HG03045 (cell line): ENCODE measurements around the gene ERFL.
"Not testable (repeated sequence)": the region's sequence is repeated elsewhere in the genome, so short reads cannot be mapped to it uniquely, and the experiment has no call there.

ENCODE experiments used
- ATAC-seq: cut with Tn5 transposase; IDR thresholded peaks from one replicate; pipeline ENCODE4 v1.9.1; 2021; ENCODE audit warnings: mild to moderate bottlenecking, moderate library complexity; ENCODE audit not compliant: unreplicated experiment

Gene ERFL

DNA sequence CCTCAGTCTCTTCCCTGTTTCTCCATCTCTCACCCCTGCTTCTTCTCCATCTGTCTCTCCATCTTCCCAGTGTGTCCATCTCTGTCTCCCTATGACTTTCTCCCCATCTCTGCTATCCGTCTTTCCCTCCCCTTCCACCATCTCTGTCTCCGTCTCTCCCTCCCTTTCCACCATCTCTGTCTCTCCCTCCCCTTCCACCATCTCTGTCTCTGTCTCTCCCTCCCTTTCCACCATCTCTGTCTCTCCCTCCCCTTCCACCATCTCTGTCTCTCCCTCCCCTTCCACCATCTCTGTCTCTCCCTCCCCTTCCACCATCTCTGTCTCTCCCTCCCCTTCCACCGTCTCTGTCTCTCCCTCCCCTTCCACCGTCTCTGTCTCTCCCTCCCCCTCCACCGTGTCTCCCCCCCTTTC is 13.8 kb downstream of the ERFL start:
- not testable (repeated sequence) for ATAC-seq

DNA sequence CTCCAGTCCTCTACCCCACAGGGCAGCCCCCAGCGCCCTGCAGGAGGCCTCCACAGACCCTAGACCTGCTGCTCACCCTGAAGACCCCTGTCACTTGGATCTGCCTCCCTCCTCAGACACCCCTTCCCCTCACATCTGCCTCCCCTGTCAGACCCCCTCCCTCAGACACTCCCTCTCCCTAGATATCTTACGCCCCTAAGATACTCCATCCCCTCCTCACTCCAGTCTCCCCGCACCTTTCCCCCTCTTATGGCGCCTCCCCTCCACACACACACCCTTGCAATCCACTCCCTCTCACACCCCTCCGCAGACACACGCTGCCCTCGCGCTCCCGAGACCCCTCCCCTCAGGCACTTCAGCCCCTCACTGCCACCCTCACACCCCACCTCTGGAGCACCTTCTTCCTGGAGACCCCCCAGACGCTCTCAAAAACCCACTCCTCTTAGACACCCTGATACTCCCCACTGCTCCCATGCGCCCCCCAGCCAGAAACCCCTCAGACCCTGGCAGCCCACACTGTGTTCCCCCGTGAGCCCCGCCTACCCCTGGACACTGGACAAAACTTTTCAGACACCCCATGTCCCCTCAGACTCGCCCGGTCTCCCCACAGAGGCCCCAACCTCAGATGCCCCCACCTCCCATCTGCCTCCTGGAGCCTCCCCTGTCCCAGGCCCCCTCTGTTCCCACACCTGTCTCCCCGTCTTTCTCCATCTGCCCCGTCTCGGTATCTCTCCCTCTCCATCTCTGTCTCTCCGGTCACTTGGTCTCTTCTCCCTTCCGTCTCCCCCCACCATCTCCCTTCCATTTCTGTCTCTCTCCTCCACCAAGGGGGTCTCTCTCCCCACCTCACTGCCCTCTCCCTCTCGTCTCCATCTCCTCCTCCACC is 14.5 kb downstream of the ERFL start:
- no peak for ATAC-seq

DNA sequence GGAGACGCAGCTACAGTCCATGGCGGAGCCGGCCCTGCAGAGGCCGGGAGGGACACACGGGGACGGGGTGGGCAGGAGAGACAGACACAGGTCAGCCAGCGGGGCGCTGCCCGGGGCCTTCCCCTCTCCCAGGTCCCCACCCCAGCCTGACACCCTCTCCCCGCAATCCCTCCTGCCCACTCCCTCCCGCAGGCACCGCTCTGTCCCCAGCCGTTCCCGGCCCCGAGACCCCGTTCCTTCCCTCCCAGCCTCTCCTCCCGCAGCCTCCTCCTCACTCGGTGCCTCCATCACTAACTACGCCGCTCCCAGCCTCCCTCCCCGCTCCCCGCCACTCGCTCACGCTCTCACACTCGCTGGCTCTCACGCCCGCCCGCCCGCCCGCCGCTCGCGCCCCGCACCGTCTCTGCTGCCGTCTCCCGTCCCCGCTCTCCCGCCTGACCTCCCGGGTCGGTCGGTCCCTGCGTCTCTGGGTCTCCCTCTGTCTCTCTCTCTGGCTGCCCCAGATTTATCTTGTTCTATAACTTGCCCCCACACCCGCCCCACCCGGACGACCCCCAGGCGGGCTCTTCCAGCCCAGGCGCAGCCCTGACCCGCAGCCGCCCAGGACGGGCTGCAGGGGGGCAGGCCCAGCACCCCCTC is 15.2 kb downstream of the ERFL start:
- ATAC-seq: no peak

DNA sequence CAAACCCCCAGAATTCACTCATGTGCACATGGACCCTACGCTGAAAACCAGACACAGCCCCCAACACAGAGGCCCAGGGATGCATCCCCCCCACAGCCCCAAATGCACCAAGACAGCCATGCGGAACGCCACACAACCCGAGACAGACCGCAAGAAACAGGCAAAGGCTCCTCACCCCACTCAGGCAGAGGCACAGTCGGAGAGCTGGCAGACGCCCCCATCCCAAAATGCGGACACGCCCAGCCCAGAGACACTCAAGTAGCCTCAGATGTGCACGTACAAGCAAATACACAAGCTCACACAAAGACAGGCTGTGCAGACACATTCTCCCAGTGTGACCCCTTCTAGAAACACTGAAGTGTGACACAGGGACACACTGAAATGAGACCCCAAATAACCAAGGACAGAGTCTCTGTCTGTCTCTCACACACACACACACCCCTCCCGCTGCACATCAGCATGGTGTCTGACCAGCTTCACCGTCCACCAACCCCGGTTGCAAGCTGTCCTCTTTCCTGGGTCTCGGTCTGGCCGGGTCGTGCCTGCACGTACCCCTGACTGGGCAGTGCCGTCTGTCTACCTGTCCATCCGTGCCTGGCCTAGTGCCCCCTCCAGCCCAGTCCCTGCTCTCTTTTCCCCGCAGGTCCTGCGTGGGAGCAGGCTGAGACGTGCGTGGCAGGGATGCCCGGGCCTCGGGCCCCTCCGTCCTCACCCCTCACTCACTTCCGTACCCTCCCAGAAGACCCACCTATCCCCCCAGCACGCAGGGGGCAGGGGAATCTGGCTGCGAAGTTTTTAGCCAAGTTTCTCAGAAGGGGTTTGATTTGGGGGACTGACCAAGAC is 16.1 kb downstream of the ERFL start:
- ATAC-seq: no peak

DNA sequence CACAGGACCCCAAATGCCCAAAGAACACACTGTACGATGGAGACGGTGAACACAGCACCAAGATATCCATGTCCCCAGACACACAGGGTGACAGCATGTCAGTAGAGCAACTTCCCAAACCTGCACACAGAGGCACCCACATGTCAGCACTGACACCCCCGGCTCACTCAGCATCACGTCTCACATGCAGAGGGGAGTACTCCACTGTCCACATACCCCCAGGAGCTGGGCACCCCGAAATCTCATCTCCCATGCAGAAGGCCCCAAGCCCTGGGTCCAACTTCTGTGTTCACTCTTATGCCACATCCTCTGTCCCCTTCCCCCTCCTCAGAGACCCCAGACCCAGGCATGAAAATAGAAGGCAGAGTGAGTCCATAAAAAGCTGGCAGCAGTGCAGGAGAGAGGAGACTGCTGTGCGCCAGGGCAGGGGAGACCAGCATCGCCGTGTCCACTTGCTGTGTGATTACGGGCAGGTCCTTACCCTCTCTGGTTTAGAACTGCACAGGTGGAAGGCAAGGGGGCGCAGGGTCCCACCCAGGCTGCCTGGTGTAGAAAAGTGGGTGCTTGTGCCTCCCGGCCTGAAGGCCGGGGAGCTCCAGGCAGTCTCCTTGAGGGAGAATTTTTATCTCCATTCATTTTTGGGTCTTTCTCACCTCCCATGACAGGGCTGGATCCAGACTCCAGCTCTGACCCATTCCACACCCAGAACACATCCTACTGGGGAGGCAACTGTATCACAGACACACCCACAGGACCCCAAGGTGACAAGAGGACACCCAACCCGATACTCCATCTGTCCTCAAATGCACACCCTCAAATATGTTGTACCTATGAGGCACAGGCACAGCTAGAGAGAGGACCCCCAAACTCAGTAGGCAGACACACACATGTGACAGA is 17.0 kb downstream of the ERFL start:
- ATAC-seq: no peak

DNA sequence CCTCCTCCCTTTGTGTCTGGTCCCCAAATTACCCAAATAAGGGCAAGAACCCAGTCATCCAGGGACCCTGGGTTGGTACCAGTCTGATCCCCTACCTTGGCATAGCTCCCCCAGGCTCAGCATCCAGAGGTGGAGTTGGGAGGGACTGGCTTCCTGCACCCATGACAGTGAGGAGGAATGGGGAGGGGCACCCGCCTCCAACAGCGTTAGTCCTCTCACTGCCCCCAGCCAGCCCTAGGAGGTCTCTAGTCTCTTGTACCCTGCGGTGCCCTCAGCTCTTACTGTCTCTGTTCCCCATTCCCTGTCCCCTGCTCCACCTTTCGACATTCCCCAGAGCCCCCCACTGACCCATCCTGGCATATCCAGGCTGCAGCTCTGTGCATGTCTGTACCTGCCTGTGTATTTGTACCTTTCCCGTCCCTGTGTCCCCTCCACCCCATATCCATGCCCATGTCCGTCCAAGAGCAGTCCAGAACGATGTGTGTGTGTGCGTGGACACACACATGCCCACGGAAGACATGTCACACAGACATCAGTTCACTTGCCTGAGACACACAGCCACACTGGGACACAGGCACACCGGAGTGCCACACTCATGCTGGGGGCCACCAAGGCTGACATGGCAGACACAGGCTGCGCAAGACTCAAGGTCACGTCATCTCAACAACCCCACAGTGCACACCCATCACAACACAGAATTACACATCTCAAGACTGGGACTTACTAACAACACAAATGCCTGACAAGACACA is 17.8 kb downstream of the ERFL start:
- no peak for ATAC-seq

DNA sequence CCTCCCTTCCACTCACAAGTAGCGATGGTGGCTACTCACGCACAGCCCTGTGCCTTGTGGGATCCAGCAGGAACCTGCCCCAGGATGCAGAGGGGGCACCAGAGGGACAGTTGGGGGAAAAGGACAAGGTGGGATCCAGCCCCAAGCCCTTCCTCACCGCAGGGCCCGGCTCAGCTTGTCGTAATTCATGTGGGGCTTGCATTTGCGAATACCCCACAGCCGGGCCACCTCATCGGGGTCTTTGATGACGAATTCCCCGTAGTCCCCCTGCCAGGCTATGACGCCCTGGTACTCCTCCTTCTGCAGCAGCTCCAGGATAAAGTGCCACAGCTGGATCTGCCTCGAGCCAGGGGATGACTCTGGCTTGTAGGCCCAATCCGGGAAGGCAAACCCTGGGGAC is 18.5 kb downstream of the ERFL start:
- no peak for ATAC-seq

DNA sequence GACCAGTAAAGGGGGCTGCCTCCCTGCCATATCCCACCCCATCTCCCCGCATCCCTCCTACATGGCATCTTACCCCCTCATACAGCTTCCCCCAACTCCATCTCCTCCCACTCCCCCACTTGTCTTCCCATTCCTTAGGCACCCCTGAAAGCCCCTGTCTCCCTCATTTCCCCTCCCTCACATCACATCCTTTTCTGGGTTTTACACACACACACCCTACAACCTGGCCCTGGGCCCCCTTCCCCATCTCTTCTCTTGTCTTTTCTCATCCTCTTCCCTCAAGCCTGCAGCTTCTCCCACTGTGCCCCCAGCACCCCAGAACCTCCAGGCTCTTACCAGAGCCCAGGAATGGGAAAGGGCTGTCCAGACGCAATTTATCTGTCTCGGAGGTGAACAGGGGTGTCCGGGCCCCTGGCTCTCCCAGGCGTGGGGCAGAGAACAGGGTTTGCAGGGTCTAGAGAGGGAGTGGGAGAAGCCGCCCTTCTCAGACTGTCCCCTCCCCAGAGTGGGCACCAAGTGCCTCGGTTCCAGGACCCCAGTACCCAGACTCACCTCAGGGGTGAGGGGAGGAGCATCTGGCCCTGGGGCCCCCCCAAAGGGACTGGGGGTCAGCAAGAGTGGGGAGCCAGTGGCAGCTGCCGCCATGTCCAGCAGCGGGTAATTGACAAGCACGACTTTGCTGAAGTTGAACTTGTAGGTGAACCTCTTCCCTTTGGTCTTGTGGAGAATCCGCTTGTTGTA is 19.4 kb downstream of the ERFL start:
- ATAC-seq: no peak

DNA sequence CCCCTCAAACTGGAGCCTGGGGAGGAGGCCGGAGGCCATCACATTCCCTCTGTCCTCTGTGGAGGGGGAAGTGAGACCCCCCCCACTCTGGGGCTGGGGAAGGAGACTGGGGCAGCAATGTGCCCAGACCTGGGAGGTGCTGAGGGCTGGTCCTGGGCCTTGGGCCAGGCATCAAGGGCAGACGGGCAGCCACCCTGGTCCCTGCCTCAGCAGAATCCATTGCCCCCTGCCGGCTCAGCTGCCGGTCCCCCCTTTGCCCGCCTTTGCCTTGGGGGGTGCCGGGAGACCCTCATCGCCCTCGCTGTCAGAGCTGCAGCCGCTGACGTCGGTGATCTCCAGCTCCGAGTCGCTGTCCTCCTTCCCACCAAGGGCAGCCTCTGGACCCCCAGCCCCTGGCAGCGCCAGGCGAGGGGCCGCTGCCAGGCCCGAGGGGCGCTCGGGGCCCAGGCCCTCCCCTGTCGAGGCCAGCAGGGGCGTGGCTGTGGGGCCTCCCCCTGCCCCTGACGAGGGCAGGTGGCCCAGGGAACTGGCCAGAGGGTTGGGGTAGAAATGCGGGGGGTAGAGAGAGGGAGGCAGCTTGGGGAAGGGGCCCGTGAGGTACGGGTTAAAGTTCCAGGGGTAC is 20.1 kb downstream of the ERFL start:
- ATAC-seq: no peak

DNA sequence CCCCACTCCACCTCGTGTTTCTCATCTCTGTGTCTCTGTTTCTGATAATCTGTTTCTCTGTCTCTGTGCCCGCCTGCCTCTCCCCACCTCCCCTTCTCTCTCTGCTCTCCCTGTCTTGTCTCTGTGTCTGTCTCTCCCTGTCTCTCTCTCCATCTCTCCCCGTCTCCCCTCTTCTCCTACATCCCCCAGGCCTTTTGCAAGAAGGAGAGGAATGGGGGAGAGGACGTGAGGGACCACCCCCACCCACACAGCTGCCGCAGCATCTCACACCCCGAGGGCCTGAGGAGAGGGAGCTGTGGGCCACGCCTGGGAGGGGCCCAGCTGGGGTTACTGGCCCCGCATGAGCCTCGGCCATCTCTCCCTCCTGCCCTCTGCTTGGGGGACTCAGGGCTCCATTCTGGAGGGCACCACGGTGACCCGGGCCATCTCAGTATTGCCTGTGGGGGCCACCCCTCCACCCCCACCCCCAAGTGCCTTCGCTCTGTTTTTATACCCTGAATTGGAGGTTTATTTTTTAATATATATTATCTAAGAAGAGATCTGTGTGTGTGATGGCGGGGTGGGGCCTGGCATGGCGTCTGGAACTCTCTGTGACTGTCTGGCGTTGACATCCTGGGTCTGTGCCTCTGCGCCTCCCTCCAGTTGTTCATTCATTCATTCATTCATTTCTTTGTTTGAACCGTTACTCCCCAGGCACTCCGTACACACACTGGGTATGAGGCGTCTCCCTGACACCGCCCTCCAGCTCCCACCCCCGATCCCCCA is 21.2 kb downstream of the ERFL start:
- ATAC-seq: no peak

DNA sequence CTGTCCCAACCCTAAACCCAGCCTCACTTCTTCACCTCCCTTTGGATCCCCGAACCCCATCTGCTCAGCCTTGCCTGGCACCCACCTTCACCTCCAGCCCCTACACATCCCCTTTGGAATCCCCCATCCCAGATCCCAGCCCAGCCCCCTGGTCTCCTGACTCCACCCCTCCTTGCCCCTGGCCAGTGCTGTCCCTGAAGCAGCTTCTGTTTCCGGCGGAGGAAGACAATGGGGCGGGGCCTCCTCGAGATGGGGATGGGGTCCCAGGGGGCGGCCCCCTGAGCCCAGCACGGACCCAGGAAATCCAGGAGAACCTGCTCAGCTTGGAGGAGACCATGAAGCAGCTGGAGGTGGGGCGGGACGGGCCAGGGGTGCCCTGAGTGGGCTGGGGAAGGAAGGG is 22.0 kb downstream of the ERFL start:
- ATAC-seq: no peak

DNA sequence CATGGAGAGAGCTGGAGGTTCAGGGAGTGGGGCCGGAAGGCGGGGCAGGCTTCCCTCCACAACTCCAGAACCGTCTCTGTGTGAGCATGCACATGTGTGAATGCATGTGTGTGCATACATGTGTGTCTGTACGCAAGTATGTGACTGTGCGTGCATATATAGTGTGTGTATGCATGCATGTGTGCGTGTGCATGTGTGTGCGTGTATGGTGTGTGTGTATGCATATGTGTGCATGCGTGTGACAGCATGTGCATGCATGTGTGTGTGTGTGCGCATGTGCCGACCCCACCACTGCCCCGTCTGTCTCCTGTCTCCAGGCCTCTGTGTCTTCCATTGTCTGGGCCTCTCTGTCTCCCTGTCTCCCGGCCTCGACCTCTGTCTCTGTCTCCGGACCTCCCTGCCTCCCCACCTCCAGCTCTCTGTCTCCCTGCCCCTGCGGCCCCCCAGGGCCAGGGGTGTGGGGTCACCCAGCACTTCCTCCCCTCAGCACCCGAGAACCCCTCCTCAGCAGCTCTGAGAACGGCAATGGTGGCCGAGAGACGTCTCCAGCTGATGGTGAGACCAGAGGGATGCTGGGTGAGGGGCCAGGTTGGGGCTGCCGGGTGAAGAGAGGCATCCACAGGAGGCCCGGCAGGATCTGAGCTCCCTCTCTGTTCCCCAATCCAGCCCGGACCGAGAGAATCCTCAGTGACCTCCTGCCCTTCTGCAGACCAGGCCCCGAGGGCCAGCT is 22.8 kb downstream of the ERFL start:
- ATAC-seq: no peak

DNA sequence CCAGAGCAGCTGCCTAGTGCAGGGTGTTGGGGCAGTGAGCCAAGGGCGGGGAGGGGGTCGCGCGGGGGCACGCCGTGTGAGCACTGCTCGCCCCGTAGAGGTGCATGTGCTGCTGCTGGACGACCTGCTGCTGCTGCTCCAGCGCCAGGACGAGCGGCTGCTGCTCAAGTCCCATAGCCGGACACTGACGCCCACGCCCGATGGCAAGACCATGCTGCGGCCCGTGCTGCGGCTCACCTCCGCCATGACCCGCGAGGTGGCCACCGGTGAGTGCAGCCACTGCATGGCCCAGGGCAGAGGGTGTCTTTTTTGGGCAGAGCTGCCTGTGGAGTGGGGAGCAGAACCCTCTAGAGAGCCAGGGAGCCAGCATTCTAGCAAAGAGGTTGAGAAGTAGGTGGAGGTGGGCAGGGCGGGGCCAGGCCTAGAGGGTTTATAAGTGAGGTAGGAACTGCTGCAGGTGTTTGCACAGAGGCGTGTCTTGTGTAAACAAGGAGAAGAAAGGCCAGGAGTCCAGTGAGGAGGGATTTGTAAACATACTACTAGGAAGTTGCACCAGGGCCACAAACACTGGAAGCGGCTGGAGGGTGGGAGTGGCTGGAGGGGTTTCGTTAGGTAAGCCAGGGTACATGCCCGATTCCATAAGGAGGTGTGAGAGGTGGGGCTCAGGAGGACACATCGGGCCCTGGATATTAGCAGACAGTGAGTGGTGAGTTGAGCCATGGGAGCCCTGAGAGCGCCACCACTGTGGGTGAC is 24.0 kb downstream of the ERFL start:
- no peak for ATAC-seq

DNA sequence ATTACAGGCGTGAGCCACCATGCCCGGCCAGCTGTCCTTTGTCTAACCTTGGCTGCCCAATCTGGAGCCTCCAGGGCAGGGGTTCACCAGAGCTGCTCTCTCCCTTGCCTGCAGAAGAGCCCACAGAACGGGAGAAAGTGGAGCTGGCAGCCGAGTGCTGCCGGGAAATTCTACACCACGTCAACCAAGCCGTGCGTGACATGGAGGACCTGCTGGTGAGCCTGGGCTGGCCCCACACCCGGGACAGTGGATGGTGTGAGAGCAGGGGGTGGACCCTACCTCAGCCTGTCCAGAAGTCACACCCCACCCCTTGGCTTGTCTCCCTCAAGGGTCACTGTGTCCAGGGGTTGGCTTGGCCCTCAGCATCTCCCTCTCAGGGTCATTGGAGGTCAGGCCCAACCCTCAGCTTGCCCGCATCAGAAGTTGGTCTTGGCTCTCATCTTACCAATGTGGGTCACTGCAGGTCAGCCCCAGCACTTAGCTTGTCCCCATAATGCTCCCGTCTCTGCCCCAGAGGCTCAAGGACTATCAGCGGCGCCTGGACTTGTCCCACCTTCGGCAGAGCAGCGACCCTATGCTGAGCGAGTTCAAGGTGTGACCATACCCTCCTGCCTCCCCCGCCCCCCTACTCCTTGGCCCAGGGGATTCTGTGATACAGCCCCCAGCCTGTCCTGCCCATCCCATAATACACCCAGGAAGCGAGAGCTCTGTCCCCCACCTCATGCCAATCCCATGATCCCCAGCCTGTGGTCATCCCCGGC is 24.9 kb downstream of the ERFL start:
- no peak for ATAC-seq

DNA sequence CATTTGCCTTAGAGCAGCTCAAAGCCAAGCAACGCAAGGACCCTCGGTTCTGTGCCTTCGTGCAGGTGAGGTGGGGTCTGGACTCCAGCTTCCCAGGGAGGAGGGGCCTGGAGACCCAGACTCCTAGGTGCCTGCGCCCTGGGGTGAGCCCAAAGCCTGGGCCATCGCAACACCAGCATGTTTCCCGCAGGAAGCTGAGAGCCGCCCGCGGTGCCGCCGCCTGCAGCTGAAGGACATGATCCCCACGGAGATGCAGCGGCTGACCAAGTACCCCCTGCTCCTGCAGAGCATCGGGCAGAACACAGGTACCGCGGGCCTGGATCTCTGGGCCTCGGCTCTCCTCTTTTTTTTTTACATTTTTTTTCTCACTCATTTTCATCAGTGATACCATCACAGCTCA is 25.7 kb downstream of the ERFL start:
- no peak for ATAC-seq
